Activated CD4-positive, alpha-beta T cell treated with anti-CD3 and anti-CD28 coated beads, Interleukin-2, amount 50 U/mL, for 4 hours (primary cell): ENCODE measurements around the gene FNDC3A.

Experiments used
- DNase-seq, 2 experiments: peaks; one replicate each; pipeline ENCODE4 v3.0.0-alpha.2; 2020

FNDC3A gene

DNA sequence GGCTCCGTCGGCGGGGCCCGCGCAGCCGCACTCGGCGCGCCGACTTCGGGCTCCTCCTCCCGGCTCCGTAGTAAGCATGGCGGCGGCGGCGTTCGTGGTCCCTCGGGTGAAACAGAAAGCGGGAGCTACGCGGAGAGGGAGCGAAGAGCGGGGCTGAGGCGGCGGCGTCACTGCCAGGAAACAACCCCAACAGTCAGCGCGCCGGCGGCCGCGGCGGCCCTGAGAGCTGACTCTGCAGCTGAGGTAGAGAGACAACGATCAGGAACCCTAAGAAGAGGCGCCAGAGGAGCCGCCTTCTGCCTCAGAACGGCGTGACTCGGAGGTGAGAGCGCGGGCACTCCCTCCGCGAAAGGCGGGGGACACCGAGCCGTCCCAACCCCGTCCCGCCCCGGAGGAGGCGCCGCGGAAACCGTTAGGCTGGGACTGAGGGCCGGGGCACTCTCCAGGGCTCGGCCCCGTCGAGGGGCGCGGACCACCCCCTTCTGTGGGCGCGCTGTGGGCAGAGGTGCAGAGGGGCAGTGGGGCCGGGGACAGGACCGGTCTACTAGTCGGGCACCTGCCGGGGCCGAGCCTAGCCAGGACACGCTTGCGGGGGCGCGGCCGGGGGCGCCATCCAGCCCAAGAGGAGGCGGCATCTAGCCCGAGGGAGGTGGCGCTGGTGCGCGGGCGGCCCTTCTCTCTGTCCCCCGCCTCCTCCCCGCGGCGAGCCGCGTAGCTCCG, at the start of gene FNDC3A:
FNDC3A (plus strand) TSS at position 57 of the 720 bp plus-strand sequence. CDS start 30,279 bp downstream, outside the sequence.
- peak; percentile 83 to 87 for DNase-seq

DNA sequence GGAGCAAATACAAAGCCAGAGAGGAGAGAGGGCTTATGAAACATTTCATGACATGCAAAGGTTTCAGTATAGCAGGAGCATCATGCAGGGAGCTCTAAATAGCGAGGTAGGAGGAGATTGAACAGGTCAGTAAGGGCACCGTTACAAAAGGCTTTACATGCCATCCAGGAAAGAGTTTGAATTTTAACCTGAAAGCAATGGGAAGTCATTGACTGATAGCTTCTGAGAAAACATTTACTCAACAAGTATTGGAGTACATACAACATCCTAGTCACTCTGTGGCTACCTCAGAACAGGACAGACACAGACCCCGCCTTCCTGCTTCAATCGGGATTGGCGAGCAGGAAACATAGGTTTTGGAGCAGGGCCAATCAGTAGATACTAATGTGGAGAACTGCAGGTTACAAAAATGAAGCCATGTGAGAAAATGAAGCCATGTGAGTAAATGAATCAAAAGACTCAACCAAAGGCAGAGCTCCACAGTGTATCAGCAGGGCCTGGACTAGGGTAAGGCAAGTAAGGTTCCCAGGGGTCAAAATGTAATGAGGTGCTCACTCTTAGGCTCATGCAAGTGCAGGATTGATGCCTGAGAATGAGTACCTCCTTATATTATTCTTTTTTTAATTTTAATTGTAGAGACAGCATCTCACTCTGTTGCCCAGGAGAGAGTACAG, 46.8 kb upstream of the FNDC3A start:
- DNase-seq, result no peak

GRCh38 chr13:48930918-48931317, 44.8 kb upstream of the FNDC3A start:
- DNase-seq, result no peak

DNA sequence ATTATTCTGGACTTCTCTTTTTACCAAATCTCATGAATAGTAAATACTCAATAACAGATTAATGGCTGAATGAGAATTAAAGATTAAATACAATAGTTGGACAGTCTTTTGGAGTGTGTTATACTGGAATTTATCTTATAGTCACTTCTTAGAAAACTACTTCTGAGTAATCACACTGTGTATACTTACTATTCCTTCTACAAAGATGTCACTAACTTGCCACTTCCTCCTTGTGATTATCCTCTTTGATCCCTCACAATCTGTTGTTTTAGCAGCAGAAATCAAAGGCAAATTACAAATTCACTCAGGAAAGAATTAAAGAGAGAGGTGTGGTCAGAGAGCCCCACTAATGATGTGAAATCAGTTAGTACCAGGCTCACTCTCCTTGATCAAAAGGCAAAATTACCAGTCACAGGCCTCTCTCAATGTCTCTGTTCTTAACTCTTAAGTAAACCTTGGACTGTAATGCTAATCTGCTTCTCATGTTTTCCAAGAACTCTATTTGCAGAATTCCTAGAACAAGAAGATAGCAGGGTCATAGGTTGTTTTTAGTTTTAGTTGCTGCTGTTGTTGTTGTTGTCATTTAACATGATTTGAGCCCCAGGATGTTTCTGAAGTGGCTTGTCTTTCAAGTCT, 37.3 kb upstream of the FNDC3A start:
- DNase-seq, result no peak

GRCh38 chr13:48939728-48940127, 36.0 kb upstream of the FNDC3A start:
- no peak for DNase-seq

DNA sequence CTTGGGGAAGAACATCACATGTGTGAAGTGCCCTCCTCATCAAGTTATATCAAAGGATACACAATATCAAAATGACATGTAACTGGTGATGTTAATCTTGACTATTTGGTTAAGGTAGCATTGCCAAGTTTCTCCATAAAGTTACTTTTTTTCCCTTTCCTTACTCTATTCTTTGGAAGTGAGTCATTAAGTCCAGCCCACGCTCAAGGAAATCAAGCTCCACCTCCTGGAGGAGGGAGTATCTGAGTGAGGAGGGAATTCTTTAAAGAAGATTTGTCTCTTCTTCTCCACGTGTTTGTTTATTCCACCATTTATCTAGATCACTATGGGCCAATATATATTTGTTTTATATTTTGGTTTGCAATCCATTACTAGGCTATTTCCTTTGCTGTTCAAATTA, 33.6 kb upstream of the FNDC3A start:
- DNase-seq, result no peak

DNA sequence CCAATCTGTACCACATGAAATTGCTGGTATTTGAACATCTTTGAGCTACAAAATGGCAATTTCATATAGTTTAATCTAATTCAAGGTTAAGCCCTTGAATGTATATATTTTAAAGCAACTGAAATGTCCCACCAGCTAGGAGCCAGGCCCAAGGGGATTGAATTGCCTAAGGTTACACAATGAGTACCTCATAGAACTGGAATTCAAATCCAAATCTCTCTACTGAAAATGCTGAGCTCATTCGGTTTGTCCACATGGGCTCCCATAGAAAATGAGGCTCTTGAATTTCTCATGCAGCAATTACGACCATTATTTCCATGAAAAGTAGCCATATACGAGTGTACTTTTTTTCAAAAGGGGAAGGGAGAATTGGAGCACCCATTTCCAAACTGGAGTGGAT, 31.5 kb upstream of the FNDC3A start:
- no peak for DNase-seq

- no peak for DNase-seq
Observed at GRCh38 chr13:48945626-48946025, 30.1 kb upstream of the FNDC3A start.

GRCh38 chr13:48946163-48946562, 29.5 kb upstream of the FNDC3A start:
- no peak for DNase-seq

GRCh38 chr13:48949566-48950500, 25.9 kb upstream of the FNDC3A start:
- no peak for DNase-seq

- DNase-seq, result no peak
Observed at GRCh38 chr13:48950501-48950875, 25.2 kb upstream of the FNDC3A start.

- no peak for DNase-seq
Observed at GRCh38 chr13:48954081-48954480, 21.6 kb upstream of the FNDC3A start.

DNA sequence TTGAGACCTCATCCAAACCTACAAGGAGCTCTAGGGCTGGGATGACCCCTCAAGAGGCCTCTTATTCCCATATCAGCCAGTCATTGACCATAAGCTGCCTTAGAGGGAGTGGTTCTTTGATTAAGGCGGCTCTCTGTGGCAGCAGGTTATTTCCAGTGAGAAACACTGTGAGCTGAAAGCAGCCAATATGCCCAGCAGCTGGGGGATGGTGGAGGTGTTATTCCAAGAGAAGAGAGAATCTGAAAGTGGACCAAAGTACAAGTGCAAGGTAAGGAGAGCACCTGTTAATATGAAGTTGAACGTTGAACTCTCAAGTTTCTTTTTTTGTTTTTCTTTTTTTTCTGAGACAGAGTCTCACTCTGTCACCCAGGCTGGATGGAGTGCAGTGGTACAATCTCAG, 20.2 kb upstream of the FNDC3A start:
- no peak for DNase-seq

DNA sequence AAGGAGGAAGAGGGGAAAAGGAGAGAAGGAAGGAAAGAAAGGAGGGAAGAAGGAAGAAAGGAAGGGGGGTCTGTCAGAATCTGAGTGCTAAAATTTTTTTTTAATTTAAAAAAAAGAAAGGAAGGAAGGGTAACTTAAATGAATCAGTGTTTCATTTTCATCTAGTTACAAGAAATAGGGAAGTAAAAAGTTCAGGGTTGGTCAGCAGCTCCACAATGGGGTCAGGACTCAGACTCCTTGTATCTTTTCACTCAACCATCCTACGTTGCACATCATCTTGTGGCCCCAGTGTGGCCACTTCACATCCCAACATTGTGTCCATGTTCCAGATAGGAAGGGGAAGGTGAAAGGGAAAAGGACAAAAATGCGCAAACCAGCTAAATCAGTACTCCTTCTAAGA, 14.3 kb upstream of the FNDC3A start:
- no peak for DNase-seq

- no peak for DNase-seq
Observed at GRCh38 chr13:48962281-48962680, 13.4 kb upstream of the FNDC3A start.

GRCh38 chr13:48965736-48966135, 10.0 kb upstream of the FNDC3A start:
- no peak for DNase-seq

- DNase-seq, result no peak
Observed at GRCh38 chr13:48969685-48970084, 6.0 kb upstream of the FNDC3A start.

GRCh38 chr13:48973845-48974431, 1.8 kb upstream of the FNDC3A start:
- no peak for DNase-seq

GRCh38 chr13:48975101-48975855, 434 bp upstream of the FNDC3A start:
- DNase-seq, result peak; percentile 51 to 52

DNA sequence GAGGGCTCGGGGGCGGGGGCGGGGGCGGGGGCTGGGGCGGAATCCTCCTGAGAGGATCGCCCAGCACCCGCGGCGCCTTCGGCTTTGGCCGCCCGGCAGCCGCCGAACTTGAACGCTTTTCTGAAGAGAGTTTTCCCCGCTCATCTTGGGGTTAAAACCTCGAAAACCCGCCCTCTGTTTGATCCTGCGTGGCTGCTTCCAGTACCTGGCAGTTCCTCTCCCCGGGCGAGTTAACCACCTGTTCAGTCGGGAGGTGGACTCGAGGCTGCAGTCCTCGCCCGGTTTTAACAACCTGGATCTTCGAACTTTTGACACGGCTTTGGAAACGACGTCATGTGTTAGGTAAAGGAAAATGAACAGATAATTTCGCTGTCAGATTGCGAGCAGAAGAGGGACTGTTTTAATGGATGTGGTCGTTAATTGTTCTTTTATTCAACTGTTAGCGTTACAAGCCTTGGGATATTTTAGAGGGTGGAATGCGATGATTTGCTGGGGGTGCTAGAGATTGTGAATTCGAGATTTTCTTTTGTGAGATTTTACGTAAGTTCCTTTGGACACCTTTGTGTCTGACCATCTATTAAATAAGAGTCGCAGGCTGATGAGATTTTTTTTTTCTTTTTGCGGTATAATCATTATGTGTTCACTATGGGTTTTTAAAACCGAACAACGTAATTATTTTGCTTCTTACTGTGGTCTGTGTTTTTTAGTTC, 1.0 kb downstream of the FNDC3A start:
- DNase-seq, result no peak

- DNase-seq, result no peak
Observed at GRCh38 chr13:48977286-48977625, 1.5 kb downstream of the FNDC3A start.
